SK-N-SH (cell line): ENCODE results near the gene KLB.
A peak's percentile ranks its signal among the peaks of the same experiment; 100 is the strongest.

Experiments
- CHD2 ChIP-seq: fragments of 150-350 bp; IDR thresholded peaks from 2 replicates; pipeline ENCODE4 v1.6.1; 2018; ENCODE audit warnings: low read length; ENCODE audit not compliant: partially characterized antibody
- CTCF ChIP-seq: fragments of 200-600 bp; sonication (generic); IDR thresholded peaks from 2 replicates; pipeline ENCODE4 v1.6.1; 2017; ENCODE audit warnings: antibody characterized with exemption, mild to moderate bottlenecking, moderate library complexity
- SMC3 ChIP-seq: IDR thresholded peaks from 2 replicates; pipeline ENCODE4 v1.6.1; 2012; ENCODE audit warnings: low read depth, low read length, improper control_type of control experiment

- TF ChIP-seq CHD2 (peak; percentile 88), CTCF (no peak), SMC3 (no peak)
Measured at GRCh38 chr4:39458505-39459300, 52.0 kb downstream of the KLB start, which contains the start of the genes LIAS and RPL9.
